ENCODE results near the gene RALGAPA2.
"Not testable (repeated sequence)": the region's sequence is repeated elsewhere in the genome, so short reads cannot be mapped to it uniquely, and the experiment has no call there.

Gene RALGAPA2

DNA sequence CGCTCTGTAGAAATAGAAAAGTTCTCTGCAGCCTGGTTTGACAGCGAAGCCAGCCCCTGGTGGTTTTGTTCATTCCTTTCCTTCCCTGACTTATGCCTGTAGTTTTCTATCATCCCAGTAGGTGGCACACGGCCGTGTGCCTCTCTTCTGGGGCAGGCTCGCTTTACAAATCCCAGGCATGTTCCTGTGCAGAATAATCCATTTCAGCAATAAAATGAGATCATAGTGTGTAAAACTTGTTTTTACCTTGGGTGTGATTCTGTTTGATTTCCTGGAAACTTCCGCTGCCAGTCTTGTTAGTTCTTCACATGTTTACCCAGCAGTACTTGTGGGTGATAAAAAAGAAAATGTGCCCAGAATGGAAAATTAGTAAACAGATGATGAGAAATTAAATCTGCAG lies 352.0 kb downstream of the RALGAPA2 start:
- Histone ChIP-seq H3K9me3 (ENCODE audit: control insufficient read depth, insufficient read depth, low read depth, low read length) (peaks cover 9% of the 10 kb centered on the region), H3K27ac (ENCODE audit: low read depth, low read length) (no peak overlapping the region), H3K36me3 (ENCODE audit: control insufficient read depth, insufficient read depth, low read length) (no peaks in the 10 kb centered on the region), H3K9ac (ENCODE audit: low read length) (peak overlapping the region; percentile 26), H3K4me1 (ENCODE audit: control insufficient read depth, insufficient read depth, low read length) (peaks cover 17% of the 10 kb centered on the region), H3K27me3 (ENCODE audit: control insufficient read depth, insufficient read depth, low read length) (peaks cover 67% of the 10 kb centered on the region), H3K4me3 (ENCODE audit: low read depth, low read length) (no peak overlapping the region)

DNA sequence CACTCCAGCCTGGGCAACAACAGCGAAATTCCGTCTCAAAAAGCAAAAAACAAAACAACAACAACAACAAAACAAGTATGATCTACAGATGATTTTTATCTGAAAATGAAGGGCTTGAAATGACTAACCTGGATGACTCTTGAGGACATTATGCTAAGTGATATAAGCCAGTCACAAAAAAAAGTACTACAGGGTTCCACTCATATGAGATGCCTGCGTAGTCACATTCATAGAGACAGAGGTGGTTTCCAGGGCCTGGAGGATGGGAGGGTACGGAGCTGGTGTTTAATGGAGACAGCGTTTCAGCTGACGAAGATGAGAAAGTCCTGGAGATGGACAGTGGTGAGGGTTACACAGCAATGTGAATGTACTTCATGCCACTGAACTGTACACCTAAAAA lies 352.8 kb downstream of the RALGAPA2 start:
- H3K36me3 ChIP-seq (ENCODE audit: control insufficient read depth, insufficient read depth, low read length), result no peaks in the 10 kb centered on the region
- no peak overlapping the region for H3K27ac ChIP-seq (ENCODE audit: low read depth, low read length)
- H3K4me3 ChIP-seq (ENCODE audit: low read depth, low read length), result no peak overlapping the region
- peaks cover 16% of the 10 kb centered on the region for H3K9me3 ChIP-seq (ENCODE audit: control insufficient read depth, insufficient read depth, low read depth, low read length)
- H3K27me3 ChIP-seq (ENCODE audit: control insufficient read depth, insufficient read depth, low read length), result peaks cover 59% of the 10 kb centered on the region
- no peak overlapping the region for H3K9ac ChIP-seq (ENCODE audit: low read length)
- H3K4me1 ChIP-seq (ENCODE audit: control insufficient read depth, insufficient read depth, low read length), result peaks cover 12% of the 10 kb centered on the region

- H3K27me3 ChIP-seq (ENCODE audit: control insufficient read depth, insufficient read depth, low read length), result peaks cover 51% of the 10 kb centered on the region
Measured at GRCh38 chr20:20358801-20359200, 353.6 kb downstream of the RALGAPA2 start.

GRCh38 chr20:20355503-20355902 lies 356.9 kb downstream of the RALGAPA2 start:
- peaks cover 20% of the 10 kb centered on the region for H3K9me3 ChIP-seq (ENCODE audit: control insufficient read depth, insufficient read depth, low read depth, low read length)
- H3K4me3 ChIP-seq (ENCODE audit: low read depth, low read length); H3K9ac ChIP-seq (ENCODE audit: low read length); H3K4me1 ChIP-seq (ENCODE audit: control insufficient read depth, insufficient read depth, low read length); H3K27ac ChIP-seq (ENCODE audit: low read depth, low read length); H3K36me3 ChIP-seq (ENCODE audit: control insufficient read depth, insufficient read depth, low read length): not testable (repeated sequence)
- H3K27me3 ChIP-seq (ENCODE audit: control insufficient read depth, insufficient read depth, low read length), result peaks cover 18% of the 10 kb centered on the region

More at GRCh38 chr20:20358801-20359200, 353.6 kb downstream of the RALGAPA2 start:
- Histone ChIP-seq H3K27ac (ENCODE audit: low read depth, low read length) (no peak overlapping the region), H3K9me3 (ENCODE audit: control insufficient read depth, insufficient read depth, low read depth, low read length) (peaks cover 20% of the 10 kb centered on the region), H3K4me1 (ENCODE audit: control insufficient read depth, insufficient read depth, low read length) (peaks cover 9% of the 10 kb centered on the region), H3K4me3 (ENCODE audit: low read depth, low read length) (no peak overlapping the region), H3K9ac (ENCODE audit: low read length) (no peak overlapping the region), H3K36me3 (ENCODE audit: control insufficient read depth, insufficient read depth, low read length) (no peaks in the 10 kb centered on the region)

DNA sequence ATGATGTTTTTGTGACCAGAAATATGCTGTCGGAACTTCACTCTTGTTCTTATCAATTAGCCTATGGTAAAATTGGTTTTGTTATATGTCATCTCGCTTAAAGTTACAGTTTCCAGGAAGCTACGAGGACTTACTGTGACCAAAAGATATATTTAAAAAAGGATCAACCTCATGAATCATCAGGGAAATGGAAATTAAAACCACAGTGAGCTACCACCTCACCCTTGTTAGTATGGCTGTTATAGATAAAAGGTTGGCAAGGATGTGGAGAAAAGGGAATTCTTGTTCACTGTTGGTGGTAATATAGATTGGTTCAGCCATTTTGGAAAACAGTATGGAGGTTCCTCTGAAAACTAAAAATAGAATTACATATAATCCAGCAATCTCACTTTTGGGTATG lies 358.9 kb downstream of the RALGAPA2 start:
- Histone ChIP-seq H3K27ac (ENCODE audit: low read depth, low read length) (no peak overlapping the region), H3K4me3 (ENCODE audit: low read depth, low read length) (no peak overlapping the region), H3K9me3 (ENCODE audit: control insufficient read depth, insufficient read depth, low read depth, low read length) (peaks cover 20% of the 10 kb centered on the region), H3K36me3 (ENCODE audit: control insufficient read depth, insufficient read depth, low read length) (no peaks in the 10 kb centered on the region), H3K27me3 (ENCODE audit: control insufficient read depth, insufficient read depth, low read length) (peaks cover 3% of the 10 kb centered on the region; the same call in 1 of the 2 replicates), H3K9ac (ENCODE audit: low read length) (no peak overlapping the region), H3K4me1 (ENCODE audit: control insufficient read depth, insufficient read depth, low read length) (no peaks in the 10 kb centered on the region)

- Histone ChIP-seq H3K36me3 (ENCODE audit: control insufficient read depth, insufficient read depth, low read length) (no peaks in the 10 kb centered on the region), H3K4me3 (ENCODE audit: low read depth, low read length) (no peak overlapping the region), H3K9me3 (ENCODE audit: control insufficient read depth, insufficient read depth, low read depth, low read length) (no peaks in the 10 kb centered on the region; the same call in 1 of the 2 replicates), H3K27me3 (ENCODE audit: control insufficient read depth, insufficient read depth, low read length) (no peaks in the 10 kb centered on the region; the same call in 1 of the 2 replicates), H3K9ac (ENCODE audit: low read length) (no peak overlapping the region), H3K4me1 (ENCODE audit: control insufficient read depth, insufficient read depth, low read length) (no peaks in the 10 kb centered on the region), H3K27ac (ENCODE audit: low read depth, low read length) (no peak overlapping the region)
Measured at GRCh38 chr20:20344476-20344875, 368.0 kb downstream of the RALGAPA2 start.

DNA sequence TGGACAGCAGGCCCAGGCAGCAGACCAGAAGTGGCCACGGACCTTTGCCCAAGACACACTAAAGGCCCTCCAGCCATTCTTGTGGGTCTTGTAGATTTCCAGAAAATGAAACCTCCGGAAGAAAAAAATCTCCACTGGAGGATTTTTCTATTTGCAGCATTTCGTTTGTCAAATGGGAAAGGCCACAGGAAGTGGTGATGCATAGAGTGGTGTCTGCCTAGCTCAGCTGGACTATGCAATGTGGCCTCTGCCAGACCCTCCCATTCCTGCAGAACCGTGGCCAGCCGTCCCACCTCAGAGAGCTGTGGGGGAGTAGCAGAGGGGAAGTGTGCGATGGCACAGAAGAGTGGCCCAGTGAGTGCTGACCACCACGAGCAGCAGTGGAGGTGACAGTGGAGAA lies 368.5 kb downstream of the RALGAPA2 start:
- Histone ChIP-seq H3K27ac (ENCODE audit: low read depth, low read length) (no peak overlapping the region), H3K4me1 (ENCODE audit: control insufficient read depth, insufficient read depth, low read length) (no peaks in the 10 kb centered on the region), H3K9ac (ENCODE audit: low read length) (no peak overlapping the region), H3K27me3 (ENCODE audit: control insufficient read depth, insufficient read depth, low read length) (no peaks in the 10 kb centered on the region; the same call in 1 of the 2 replicates), H3K9me3 (ENCODE audit: control insufficient read depth, insufficient read depth, low read depth, low read length) (no peaks in the 10 kb centered on the region; the same call in 1 of the 2 replicates), H3K4me3 (ENCODE audit: low read depth, low read length) (no peak overlapping the region), H3K36me3 (ENCODE audit: control insufficient read depth, insufficient read depth, low read length) (no peaks in the 10 kb centered on the region)
